Natural killer cell (primary cell): Measurements from ENCODE around the gene TLK1. TPM values are rescaled to one million over a fixed set of nuclear protein-coding genes. Genes with fewer than 3 reads are reported as not detected.
A peak's percentile ranks its signal among the peaks of the same experiment; 100 is the strongest.

ENCODE experiments used
- ATAC-seq, 3 donors: fragments of 150-1000 bp in 2 of 3; fragments of 200-7000 bp in 1 of 3; cut with Tn5 transposase; 1 replicate in 1 of 3; 2 replicates in 2 of 3; pipeline ENCODE4 v1.10.0; 2021; ENCODE audit warnings: mild to moderate bottlenecking in 2 of 3, moderate library complexity in 2 of 3
- DNase-seq, 2 donors: peaks; one replicate each; pipeline versions ENCODE4 v3.0.0 to v3.0.0-alpha.2; 2013 to 2021; ENCODE audit warnings: mixed read lengths in 1 of 2
- H3K27ac ChIP-seq: one replicate; pipeline ENCODE4 v1.5.1; 2013; ENCODE audit warnings: mild to moderate bottlenecking, low read length
- H3K27me3 ChIP-seq: one replicate; pipeline ENCODE4 v1.6.1; 2013; ENCODE audit warnings: low read length; ENCODE audit not compliant: control insufficient read depth, insufficient read depth
- H3K36me3 ChIP-seq: one replicate; pipeline ENCODE4 v1.6.1; 2013; ENCODE audit warnings: low read length; ENCODE audit not compliant: control insufficient read depth, insufficient read depth
- H3K4me1 ChIP-seq: one replicate; pipeline ENCODE4 v1.6.1; 2013; ENCODE audit warnings: low read length; ENCODE audit not compliant: control insufficient read depth, insufficient read depth
- H3K4me3 ChIP-seq: one replicate; pipeline ENCODE4 v1.5.1; 2013; ENCODE audit warnings: low read length
- H3K9me3 ChIP-seq: one replicate; pipeline ENCODE4 v1.6.1; 2013; ENCODE audit warnings: low read length; ENCODE audit not compliant: control insufficient read depth, insufficient read depth
- H3K27ac Mint-ChIP-seq, 2 donors: one replicate each; pipeline ENCODE4 v1.8.0; 2022; ENCODE audit warnings: mild to moderate bottlenecking in 2 of 2, mixed read lengths in 2 of 2, moderate library complexity in 1 of 2
- H3K27me3 Mint-ChIP-seq, 2 donors: one replicate each; pipeline ENCODE4 v1.8.0; 2022; ENCODE audit warnings: low read depth in 2 of 2, mixed read lengths in 2 of 2
- H3K36me3 Mint-ChIP-seq: one replicate; pipeline ENCODE4 v1.8.0; 2022; ENCODE audit warnings: mixed read lengths
- H3K4me1 Mint-ChIP-seq, 2 donors: one replicate each; pipeline ENCODE4 v1.8.0; 2022; ENCODE audit warnings: mixed read lengths in 2 of 2
- H3K4me3 Mint-ChIP-seq: one replicate; pipeline ENCODE4 v1.8.0; 2022; ENCODE audit warnings: mild to moderate bottlenecking, moderate library complexity, mixed read lengths
- H3K9me3 Mint-ChIP-seq, 2 donors: one replicate each; pipeline ENCODE4 v1.8.0; 2022; ENCODE audit warnings: mixed read lengths in 2 of 2
- CTCF ChIP-seq: fragments of 200-600 bp; IDR thresholded peaks from one replicate; pipeline ENCODE4 v1.8.0; 2022; ENCODE audit warnings: antibody characterized with exemption
- WGBS: methylation state at CpG from one replicate; pipeline ENCODE4 v1.1.7; 2013; ENCODE audit warnings: missing lambda C conversion rate; ENCODE audit not compliant: insufficient coverage; 5-methylcytosine and 5-hydroxymethylcytosine counted together
- intact Hi-C: fragments of 100-400 bp; cut with micrococcal nuclease; formaldehyde crosslinking; loops from one replicate; pipeline ENCODE4 v1.14.2; 2022
- total RNA-seq, 4 donors: library from RNA; stranded (reverse); fragments of 120-200 nt in 1 of 4; gene quantifications; one replicate each; pipeline versions ENCODE4 v1.2.3 to v1.2.4, GENCODE V29; 2013 to 2022

The TLK1 gene
- total RNA-seq, 3 donors from 2014 or later (not counting 1 experiment from before 2014, with no cell fraction given) = 90.9 to 101 (median 91.2) TPM

- no peak for DNase-seq
- no peaks in the 10 kb centered on the region for H3K4me1 ChIP-seq
- 83% methylated on average over 4 of the region's 4 CpGs for WGBS
- H3K4me3 Mint-ChIP-seq = no peak overlapping the region
- H3K36me3 Mint-ChIP-seq = no peaks in the 10 kb centered on the region
- H3K27me3 ChIP-seq = no peaks in the 10 kb centered on the region
- H3K27ac ChIP-seq = no peak overlapping the region
- H3K4me1 Mint-ChIP-seq = peaks cover 47 to 55% of the 10 kb centered on the region in 2 donors
- no peak overlapping the region for H3K27ac Mint-ChIP-seq
- intact Hi-C loops = no loop called here
- no peaks in the 10 kb centered on the region for H3K9me3 Mint-ChIP-seq
- H3K36me3 ChIP-seq = no peaks in the 10 kb centered on the region
- no peak for ATAC-seq
- no peaks in the 10 kb centered on the region for H3K27me3 Mint-ChIP-seq
- H3K9me3 ChIP-seq = no peaks in the 10 kb centered on the region
- H3K4me3 ChIP-seq = no peak overlapping the region
- no peak for TF ChIP-seq CTCF
These were observed 26.0 kb downstream of the TLK1 start for GRCh38 chr2:171134624-171135230.

GRCh38 chr2:171132086-171132485 is 28.6 kb downstream of the TLK1 start:
- intact Hi-C loops = no loop called here
- no peak overlapping the region for H3K4me3 Mint-ChIP-seq
- no peaks in the 10 kb centered on the region for H3K27me3 ChIP-seq
- H3K27ac ChIP-seq = no peak overlapping the region
- no peaks in the 10 kb centered on the region for H3K36me3 Mint-ChIP-seq
- DNase-seq = no peak
- H3K9me3 ChIP-seq = no peaks in the 10 kb centered on the region
- WGBS = 98% methylated on average over 4 of the region's 5 CpGs
- no peak for ATAC-seq
- H3K27ac Mint-ChIP-seq = peak overlapping the region in 1 of 2 donors; percentile 48
- peaks cover 51 to 62% of the 10 kb centered on the region in 2 donors for H3K4me1 Mint-ChIP-seq
- H3K27me3 Mint-ChIP-seq = no peaks in the 10 kb centered on the region
- H3K4me3 ChIP-seq = no peak overlapping the region
- no peaks in the 10 kb centered on the region for H3K9me3 Mint-ChIP-seq
- no peak for TF ChIP-seq CTCF
- H3K4me1 ChIP-seq = no peaks in the 10 kb centered on the region
- H3K36me3 ChIP-seq = no peaks in the 10 kb centered on the region

GRCh38 chr2:171128461-171128860 is 32.2 kb downstream of the TLK1 start:
- intact Hi-C loops = no loop called here
- peak in 1 of 3 donors; percentile 38 for ATAC-seq
- H3K27ac ChIP-seq = no peak overlapping the region

More at GRCh38 chr2:171128461-171128860, 32.2 kb downstream of the TLK1 start:
- Histone ChIP-seq H3K4me1 (no peaks in the 10 kb centered on the region), H3K9me3 (no peaks in the 10 kb centered on the region), H3K4me3 (no peak overlapping the region), H3K36me3 (no peaks in the 10 kb centered on the region), H3K27me3 (no peaks in the 10 kb centered on the region)
- Mint-ChIP-seq H3K27ac (peak overlapping the region in 1 of 2 donors; percentile 10), H3K36me3 (no peaks in the 10 kb centered on the region), H3K27me3 (no peaks in the 10 kb centered on the region), H3K4me1 (peaks cover 53% of the 10 kb centered on the region in 2 donors), H3K9me3 (no peaks in the 10 kb centered on the region), H3K4me3 (no peak overlapping the region)
- no peak for TF ChIP-seq CTCF
- DNase-seq = no peak
- no CpG with 5 or more reads among the region's 1 CpG for WGBS
